HG02571 (cell line): ENCODE results near the gene FAM32A.

ENCODE experiments used
- ATAC-seq: cut with Tn5 transposase; IDR thresholded peaks from one replicate; pipeline ENCODE4 v1.9.1; 2021; ENCODE audit warnings: mild to moderate bottlenecking, moderate library complexity; ENCODE audit not compliant: unreplicated experiment

Gene FAM32A

DNA sequence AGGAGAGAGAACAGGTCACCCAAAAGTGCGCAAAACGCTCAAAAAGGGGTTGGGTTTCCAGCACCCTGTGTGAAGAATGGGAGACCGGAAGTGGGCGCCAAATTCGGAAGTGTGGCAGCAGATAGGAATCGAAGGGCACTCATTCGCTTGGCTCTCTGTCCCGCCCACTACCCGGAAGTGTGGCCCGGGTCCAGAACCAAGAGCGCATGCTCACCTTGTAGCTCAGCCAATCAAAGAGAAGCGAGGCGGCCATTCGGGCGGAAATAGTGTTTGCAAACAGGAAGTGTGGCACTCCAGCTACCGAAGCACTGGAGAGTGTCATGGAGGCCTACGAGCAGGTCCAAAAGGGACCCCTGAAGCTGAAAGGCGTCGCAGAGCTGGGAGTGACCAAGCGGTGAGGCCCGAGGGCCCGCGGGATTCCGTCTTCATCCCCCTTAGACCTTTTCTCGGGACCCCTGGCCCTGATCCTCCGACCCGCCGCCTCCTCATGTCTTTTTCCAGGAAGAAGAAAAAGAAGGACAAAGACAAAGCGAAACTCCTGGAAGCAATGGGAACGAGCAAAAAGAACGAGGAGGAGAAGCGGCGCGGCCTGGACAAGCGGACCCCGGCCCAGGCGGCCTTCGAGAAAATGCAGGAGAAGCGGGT, at the start of gene FAM32A:
TSS of gene FAM32A (plus strand) at position 288 of the 645 bp plus-strand sequence. CDS start at position 321, 33 bp downstream.
- ATAC-seq: peak; percentile 86

DNA sequence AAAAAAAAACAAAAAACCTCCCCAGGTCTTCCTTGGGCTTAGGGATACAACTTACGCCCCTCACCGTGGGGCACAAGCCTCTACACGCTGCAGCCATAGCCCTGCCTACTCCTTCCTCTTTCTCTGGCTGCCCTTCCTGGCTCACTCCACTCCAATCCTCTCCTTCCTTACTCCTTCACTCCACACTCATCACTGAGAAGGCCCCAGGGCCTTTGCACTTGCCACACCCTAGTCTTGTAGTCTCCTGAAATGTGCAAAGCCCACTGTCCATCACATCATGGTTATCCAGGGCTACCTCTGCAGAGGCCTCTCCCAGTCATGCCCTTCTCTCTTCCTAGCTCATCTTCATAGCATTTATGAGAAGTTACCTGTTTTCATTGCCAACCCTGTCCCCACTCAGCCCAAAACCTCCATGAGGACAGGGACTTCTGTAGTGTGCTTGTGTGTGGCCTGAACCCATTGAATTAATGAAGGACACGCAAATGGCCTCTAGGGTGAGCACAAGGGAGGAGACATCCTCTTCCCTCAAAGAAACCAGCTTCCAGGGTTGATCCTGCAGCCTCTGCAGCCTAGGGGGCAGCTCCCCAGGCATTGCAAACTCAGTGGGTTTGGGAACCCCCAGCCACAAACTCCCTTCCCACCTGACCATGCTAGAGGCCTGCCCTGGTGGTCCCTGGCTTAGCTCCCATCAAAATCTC, 49.6 kb upstream of the FAM32A start:
- no peak for ATAC-seq

DNA sequence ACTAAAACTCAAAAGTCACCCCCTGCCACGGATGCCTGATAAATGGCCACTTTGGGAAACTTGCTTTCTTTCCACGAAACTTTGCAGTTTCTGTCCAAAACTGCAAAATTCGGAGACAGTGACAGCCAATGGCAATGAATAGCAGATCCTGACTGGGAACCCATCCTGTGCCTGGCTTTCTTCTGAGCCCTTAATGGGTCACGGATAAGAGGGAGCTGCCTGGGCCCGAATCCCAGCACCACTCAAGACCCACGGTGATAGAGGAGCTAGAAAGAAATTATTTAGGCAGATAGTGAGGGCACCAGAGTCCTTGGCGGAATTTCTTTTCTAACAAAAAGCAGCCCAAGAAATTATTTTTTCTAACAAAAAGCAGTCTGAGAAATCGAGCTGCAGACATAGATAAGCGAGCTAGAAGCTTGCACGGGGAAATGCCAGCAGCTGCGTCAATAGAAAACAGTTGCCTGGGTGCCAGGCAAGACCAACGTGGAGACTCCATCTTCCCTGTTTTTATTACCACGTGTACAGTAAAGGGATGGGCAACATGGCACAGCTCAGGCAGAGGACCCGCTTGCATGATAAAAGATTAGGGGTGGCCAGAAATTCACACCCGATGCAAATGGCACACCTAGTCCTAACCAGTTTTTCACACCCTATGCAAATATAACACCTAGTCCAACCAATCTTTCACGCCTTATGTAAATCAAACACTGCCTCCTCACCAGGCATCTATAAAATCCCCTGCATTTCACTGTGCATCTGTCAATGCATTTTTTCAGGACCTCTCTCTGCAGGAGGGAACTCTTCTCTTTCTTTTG, 48.8 kb upstream of the FAM32A start:
- no peak for ATAC-seq

- no peak for ATAC-seq
Measured at GRCh38 chr19:16139752-16140151, 45.5 kb upstream of the FAM32A start.

DNA sequence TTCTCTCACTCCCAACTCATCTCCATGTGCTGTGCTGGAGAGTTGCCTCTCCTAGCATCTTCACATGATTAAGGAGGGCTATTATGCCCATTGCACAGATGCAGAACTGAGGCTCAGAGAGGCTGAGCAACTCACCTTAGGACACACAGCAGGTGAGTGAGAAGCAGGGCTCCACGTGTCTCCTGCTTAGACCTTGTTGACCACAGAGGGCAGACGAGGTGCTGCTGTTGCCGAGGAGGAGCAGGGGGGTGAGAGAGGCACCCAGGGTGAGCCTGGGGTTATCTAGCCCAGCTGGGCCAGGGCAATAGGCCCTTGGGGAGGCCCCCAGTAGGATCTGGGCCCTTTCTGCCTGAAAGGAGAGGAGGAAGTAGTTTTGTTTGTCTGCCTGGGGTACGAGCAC, 44.2 kb upstream of the FAM32A start:
- ATAC-seq: no peak

DNA sequence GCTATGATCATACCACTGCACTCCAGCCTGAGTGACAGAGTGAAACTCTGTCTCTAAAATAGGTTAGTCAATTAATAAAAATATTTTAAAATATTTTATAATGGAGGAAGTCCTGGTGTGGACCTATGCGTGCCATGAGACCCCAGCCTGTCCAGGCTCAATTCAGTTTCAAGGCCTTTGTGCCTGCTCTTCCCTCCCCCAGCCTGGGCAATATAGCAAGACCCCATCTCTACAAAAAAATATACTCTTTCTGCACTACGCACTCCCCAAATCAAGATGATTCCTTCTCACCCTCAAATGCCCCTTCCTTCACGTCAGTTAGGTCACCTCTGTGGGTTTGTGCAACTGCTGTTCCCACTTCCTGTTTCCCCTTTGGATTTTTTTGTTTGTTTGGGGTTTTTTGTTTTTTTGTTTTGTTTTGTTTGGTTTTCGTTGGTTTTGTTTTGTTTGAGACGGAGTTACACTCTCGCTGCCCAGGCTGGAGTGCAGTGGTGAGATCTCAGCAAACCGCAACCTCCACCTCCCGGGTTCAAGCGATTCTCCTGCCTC, 43.1 kb upstream of the FAM32A start:
- ATAC-seq: no peak

- ATAC-seq: no peak
Measured at GRCh38 chr19:16143399-16144215, 41.6 kb upstream of the FAM32A start, which contains the start of gene HSH2D. Gene HSH2D, plus strand, starts transcription at chr19:16143685. Its CDS starts 5,066 bp downstream, at chr19:16148751.

GRCh38 chr19:16144216-16144581, 41.0 kb upstream of the FAM32A start:
- ATAC-seq: no peak

DNA sequence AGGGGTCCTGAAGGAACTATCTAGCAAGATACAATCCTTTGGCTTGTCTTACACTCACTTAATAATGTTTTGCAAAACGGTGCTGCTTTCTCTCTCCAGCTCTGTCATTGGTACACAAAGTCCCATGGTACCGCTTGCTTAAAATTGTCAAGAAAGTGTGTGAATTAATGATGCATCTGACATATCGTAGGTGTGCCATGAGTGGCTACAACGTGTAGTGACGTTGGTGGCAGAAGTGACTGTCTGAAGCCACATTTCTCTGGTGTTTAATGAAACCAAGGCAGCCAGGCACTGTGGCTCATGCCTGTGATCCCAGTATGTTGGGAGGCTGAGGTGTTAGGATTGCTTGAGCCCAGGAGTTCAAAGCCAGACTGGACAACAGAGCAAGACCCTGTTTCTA, 39.1 kb upstream of the FAM32A start:
- no peak for ATAC-seq

DNA sequence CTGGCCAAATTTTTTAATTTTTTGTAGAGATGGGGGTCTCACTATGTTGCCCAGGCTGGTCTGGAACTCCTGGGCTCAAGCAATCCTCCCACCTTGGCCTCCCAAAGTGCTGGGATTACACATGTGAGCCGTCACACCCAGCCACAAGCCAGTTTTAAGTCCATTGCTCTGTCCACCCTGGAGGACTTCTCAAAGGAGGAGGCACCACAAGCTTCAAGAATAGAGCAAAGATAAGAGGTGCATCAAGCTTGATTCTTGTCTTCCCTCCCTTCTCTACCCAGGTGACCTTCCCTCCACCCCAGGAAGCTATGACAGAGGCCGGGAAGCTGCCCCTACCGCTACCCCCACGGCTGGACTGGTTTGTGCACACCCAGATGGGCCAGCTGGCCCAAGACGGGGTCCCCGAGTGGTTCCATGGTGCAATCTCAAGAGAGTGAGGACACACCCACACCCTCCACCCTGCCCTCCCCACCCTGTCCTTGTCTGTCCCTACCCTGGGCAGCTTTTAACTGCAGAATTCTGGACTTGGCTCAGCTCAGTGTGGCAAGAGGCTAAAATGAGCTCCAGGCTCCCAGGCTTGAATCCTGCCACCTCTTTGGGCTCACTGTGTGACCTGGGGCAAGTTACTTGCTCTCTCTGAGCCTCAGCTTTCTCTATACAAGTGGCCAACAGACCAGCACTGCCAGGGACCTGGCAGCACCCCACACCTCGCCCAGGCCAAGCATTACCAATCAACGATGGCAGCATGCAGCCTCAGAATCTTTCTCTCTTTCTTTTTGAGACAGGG, 36.6 kb upstream of the FAM32A start:
- ATAC-seq: no peak

DNA sequence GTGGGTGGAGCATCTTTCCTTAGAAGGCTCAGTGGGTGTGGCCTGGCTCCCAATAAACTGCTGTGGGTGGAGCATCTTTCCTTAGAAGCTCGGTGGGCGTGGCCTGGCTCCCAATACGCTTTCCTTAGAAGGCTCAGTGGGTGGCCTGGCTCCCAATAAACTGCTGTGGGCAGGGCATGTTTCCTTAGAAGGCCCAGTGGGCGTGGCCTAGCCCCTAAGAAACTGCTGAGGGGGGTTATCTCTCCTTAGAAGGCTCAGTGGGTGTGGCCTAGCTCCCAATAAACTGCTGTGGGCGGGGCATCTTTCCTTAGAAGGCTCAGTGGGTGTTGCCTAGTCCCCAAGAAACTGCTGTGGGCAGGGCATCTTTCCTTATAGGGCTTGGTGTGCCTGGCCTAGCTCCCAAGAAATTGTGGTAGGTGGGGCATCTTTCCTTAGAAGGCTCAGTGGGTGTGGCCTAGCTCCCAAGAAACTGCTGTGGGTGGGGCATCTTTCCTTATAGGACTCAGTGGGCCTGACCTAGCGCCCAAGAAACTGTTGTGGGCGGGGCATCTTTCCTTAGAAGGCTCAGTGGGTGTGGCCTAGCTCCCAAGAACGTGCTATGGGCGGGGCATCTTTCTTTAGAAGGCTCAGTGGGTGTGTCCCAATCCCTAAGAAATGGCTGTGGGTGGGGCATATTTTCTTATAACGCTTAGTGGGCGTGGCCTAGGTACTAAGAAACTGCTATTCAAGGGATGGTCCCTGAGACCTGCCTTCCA, 31.5 kb upstream of the FAM32A start:
- no peak for ATAC-seq

- ATAC-seq: no peak
Measured at GRCh38 chr19:16154557-16154956, 30.7 kb upstream of the FAM32A start.

GRCh38 chr19:16155128-16155527, 30.1 kb upstream of the FAM32A start:
- ATAC-seq: no peak

- ATAC-seq: no peak
Measured at GRCh38 chr19:16156904-16157303, 28.3 kb upstream of the FAM32A start.

GRCh38 chr19:16157601-16158000, 27.6 kb upstream of the FAM32A start:
- no peak for ATAC-seq

DNA sequence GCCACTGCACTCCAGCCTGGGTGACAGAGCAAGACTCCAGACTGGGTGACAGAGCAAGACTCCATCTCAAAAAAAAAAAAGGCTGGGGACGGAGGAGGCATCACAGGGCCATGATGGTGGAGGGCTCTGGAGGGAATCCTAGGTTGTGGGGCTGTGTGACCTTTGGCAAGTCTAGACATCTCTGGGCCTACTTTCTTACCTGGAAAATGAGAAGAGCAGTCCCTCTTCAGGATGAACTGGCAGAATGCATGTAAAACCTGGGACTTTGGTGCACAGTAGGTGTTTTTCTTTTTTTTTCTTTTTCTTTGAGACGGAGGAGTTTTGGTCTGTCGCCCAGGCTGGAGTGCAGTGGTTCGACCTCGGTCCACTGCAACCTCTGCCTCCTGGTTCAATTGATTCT, 25.6 kb upstream of the FAM32A start:
- no peak for ATAC-seq

- no peak for ATAC-seq
Measured at GRCh38 chr19:16160445-16160942, 24.7 kb upstream of the FAM32A start.

GRCh38 chr19:16160943-16161560, 24.2 kb upstream of the FAM32A start:
- no peak for ATAC-seq
